GM19240 (cell line): Measurements from ENCODE around the gene ITGA5.
A peak's percentile ranks its signal among the peaks of the same experiment; 100 is the strongest.

ENCODE experiments used
- DNase-seq: peaks from one replicate; pipeline ENCODE4 v3.0.0; 2011; ENCODE audit warnings: low spot score; ENCODE audit not compliant: insufficient read length

Gene ITGA5

GRCh38 chr12:54419088-54419887, at the start of gene ITGA5:
Gene ITGA5 (minus strand): TSS chr12:54419266. CDS start chr12:54419198, 68 bp downstream.
- no peak for DNase-seq

- no peak for DNase-seq
Measured at GRCh38 chr12:54465857-54466523, 46.9 kb upstream of the ITGA5 start.

- DNase-seq, result no peak
Measured at GRCh38 chr12:54463484-54463883, 44.4 kb upstream of the ITGA5 start.

- no peak for DNase-seq
Measured at GRCh38 chr12:54463034-54463433, 44.0 kb upstream of the ITGA5 start.

GRCh38 chr12:54460317-54460923, 41.4 kb upstream of the ITGA5 start:
- no peak for DNase-seq

GRCh38 chr12:54459355-54459754, 40.3 kb upstream of the ITGA5 start:
- no peak for DNase-seq

GRCh38 chr12:54455760-54456469, 36.8 kb upstream of the ITGA5 start:
- no peak for DNase-seq

- no peak for DNase-seq
Measured at GRCh38 chr12:54452628-54453027, 33.6 kb upstream of the ITGA5 start.

GRCh38 chr12:54448344-54448743, 29.3 kb upstream of the ITGA5 start:
- no peak for DNase-seq

GRCh38 chr12:54447917-54448316, 28.9 kb upstream of the ITGA5 start:
- no peak for DNase-seq

GRCh38 chr12:54444206-54444605, 25.1 kb upstream of the ITGA5 start:
- no peak for DNase-seq

- no peak for DNase-seq
Measured at GRCh38 chr12:54443446-54443845, 24.4 kb upstream of the ITGA5 start.

- DNase-seq, result no peak
Measured at GRCh38 chr12:54442961-54443360, 23.9 kb upstream of the ITGA5 start.

- DNase-seq, result no peak
Measured at GRCh38 chr12:54442099-54442498, 23.0 kb upstream of the ITGA5 start.

- peak; percentile 33 for DNase-seq
Measured at GRCh38 chr12:54439521-54440255, 20.6 kb upstream of the ITGA5 start.

- DNase-seq, result no peak
Measured at GRCh38 chr12:54439096-54439495, 20.0 kb upstream of the ITGA5 start.

GRCh38 chr12:54438517-54438916, 19.5 kb upstream of the ITGA5 start:
- DNase-seq, result no peak

GRCh38 chr12:54437697-54438096, 18.6 kb upstream of the ITGA5 start:
- no peak for DNase-seq

- no peak for DNase-seq
Measured at GRCh38 chr12:54437243-54437642, 18.2 kb upstream of the ITGA5 start.

GRCh38 chr12:54432815-54433164, 13.7 kb upstream of the ITGA5 start:
- no peak for DNase-seq
